Stimulated activated CD8-positive, alpha-beta memory T cell treated with anti-CD3 and anti-CD28 coated beads, Interleukin-15, amount 100 ng/mL, for 4 hours (primary cell): ENCODE measurements around the gene GNAO1.
"Not testable (repeated sequence)": the region's sequence is repeated elsewhere in the genome, so short reads cannot be mapped to it uniquely, and the experiment has no call there.

Experiments
- DNase-seq, 2 donors: peaks; one replicate each; pipeline ENCODE4 v3.0.0-alpha.2; 2020; ENCODE audit warnings: low read depth in 2 of 2

The GNAO1 gene

DNA sequence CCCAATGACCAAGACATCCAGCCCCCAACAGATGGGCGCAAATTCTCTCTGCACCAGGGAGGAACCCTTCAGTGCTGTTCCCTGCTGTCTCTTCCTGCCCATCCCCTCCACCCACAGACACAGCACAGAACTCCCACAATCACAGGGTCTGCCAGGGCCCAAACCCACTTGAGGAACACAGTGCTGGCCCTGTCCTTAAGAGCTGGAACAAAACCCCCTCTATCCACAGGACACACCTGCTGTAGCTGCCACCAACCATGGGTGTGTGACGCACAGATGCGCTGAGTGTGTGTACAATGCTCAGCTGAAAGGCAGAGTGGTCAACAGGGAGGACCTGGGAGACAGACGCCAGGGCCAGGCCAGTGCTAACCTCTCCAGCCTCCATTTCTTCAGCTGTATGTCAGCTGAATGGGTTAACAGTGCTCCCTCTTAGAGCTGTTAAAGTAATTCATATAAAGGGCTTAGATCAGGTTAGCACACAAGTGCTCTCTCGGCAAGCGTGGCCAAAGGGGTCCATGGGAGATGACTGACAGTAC lies 172.0 kb downstream of the GNAO1 start:
- DNase-seq, result no peak

- no peak for DNase-seq
Measured at GRCh38 chr16:56363781-56364565, 172.7 kb downstream of the GNAO1 start.

- no peak for DNase-seq
Measured at GRCh38 chr16:56364865-56365264, 173.6 kb downstream of the GNAO1 start.

GRCh38 chr16:56365552-56365951 lies 174.3 kb downstream of the GNAO1 start:
- no peak for DNase-seq

- DNase-seq, result no peak
Measured at GRCh38 chr16:56366945-56367344, 175.7 kb downstream of the GNAO1 start.

DNA sequence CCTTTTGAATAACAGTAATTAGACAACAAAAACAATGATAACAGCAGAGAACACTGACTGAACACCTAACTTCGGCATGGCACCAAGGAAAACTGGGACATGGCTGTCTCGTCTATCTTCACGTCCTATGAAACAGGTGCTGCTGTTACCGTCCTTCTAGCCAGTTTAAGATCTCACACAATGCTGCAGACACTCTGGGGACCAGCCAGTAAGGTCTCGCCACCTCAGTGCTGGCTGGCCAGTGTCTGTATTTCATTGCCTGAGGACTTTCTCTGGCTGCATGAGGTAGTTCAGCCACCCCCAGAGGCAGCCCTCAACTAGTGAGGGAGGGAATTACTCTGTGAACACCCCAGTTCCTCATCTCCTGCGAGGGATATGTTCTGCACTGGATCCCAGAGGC lies 176.5 kb downstream of the GNAO1 start:
- no peak for DNase-seq

GRCh38 chr16:56368545-56368944 lies 177.3 kb downstream of the GNAO1 start:
- DNase-seq, result no peak

GRCh38 chr16:56369202-56369601 lies 177.9 kb downstream of the GNAO1 start:
- no peak for DNase-seq

DNA sequence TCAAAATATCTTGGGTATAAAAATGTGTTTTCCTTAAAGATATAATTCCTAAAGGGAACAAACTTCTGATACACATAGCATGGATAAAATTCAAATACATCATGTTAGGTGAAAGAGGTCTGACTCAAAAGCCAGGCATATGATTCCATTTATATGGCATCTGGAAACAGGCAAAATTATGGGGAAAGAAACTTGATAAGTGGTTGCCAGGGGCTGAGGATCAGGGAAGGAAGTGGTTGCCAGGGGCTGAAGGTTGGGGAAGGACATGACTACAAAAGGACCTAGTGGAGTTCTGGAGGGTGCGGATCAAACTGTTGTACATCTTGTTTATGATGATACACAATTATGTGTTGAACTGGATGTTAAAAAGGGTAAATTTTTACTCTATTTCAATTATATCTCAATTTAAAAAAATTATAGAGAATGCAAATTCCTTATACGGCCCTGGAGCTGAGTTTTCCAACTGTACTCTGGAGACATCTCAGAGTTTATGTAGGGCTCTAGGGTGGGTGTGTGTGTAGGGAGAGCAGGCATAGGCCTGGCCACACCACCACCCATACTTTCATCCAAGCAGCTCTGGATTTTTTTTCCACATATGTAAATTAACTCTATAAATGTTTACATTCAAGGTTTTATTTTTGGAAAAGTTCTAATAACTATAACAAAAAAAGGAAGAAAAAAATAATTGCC lies 179.0 kb downstream of the GNAO1 start:
- no peak for DNase-seq

DNA sequence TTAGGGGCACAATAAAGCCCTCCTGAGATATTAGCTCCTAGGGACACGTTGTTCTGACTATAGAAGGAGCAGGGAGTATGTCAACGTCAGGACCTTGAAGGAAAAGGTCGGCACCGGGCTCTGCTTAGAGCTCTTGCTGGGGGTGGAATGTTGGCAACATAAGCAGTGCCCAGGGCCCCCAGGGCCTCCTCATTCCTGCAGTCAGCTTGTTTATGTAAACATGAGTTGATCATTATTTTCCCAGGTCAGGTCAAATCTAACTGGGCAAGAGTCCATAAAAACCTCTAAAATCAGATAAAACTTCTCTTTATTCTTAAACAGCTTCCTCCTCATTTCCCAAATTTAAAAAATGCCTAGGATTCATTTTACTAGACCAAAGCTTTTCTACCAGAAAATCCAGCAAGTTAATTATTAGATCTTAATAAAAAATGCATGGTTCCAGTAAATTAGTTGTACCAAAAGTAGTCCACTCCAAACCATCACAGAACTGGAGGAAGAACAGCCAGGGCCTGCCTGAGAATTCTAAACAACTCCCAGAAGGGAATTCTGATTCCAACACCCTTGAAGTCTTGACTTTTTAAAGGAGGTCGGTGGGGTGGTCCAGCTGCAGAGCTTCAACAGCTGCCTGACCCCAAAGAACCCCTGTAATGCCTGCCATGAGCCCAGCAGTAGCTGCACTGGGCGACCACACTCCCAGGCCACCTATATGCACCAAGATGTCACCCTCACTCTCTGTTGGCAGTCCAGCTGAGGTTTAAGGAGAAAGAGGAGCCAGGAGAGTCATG lies 179.8 kb downstream of the GNAO1 start:
- no peak for DNase-seq

DNA sequence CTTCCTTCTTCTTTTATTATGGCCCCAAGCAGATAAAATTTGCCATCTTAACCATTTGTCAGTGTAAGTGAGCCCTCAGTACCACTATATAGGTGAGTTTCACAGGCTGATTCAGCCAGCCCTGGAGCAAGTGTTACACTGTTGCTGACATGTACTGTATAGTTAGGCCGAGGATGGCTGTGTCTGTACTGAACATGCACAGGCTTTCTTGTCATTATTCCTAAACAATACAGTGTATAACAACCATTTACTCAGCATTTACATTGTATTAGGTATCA lies 180.3 kb downstream of the GNAO1 start:
- DNase-seq, result no peak

DNA sequence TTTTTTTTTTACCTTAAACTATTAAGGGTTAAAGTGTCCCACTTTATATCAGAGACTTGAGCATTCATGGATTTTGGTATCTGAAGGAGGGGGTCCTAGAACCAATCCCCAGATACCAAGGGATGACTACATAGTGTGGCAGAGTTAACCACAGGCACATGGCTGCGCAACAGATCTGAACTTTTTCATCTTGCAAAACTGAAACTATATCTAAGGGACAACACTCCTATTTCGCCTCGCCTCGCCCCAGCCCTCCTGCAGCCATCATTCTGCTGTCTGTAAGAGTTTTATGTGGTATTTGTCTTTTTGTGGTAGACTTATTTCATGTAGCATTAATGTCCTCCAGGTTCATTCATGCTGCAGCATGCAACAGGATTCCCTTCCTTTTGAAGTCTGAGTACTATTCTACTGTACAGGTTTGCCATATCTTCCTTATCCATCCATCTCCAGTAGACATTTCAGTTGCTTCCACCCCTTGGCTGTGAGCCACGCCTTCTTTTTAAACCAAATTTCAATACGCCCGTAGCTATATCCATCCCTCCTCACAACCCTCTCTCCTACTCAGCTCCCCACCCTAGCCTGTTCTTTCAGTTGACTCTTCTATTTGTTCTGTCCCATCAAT lies 180.8 kb downstream of the GNAO1 start:
- no peak for DNase-seq

DNA sequence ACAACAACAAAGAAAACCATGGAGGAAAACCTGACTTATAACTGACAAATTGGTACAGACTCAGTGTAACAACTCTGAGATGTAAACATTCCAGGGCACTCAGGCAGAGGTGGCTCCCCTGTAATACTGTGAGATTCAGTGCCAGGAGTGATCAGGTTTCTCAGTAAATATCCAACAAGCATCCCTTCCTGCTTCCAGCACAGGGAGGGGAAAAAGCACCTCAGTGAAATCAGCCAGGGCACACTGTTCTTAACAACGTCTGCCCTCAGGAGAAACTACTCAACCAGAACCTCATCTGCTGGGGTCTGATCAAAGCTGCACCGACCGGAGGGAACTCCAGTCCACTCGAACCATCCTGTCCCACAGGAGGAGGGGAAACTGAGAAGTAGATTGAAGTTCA lies 181.7 kb downstream of the GNAO1 start:
- no peak for DNase-seq

GRCh38 chr16:56375792-56376191 lies 184.5 kb downstream of the GNAO1 start:
- not testable (repeated sequence) for DNase-seq

DNA sequence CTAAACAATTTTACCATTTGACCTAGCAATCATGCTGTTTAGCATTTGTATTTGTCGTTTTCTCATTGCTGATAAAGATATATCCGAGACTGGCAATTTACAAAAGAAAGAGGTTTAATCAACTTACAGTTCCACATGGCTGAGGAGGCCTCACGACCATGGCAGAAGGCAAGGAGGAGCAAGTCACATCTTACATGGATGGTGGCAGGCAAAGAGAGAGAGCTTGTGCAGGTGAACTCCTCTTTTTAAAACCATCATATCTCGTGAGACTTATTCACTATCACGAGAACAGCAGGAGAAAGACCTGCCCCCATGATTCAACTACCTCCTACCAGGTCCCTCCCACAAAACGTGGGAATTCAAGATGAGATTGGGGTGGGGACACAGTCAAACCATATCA lies 187.8 kb downstream of the GNAO1 start:
- not testable (repeated sequence) for DNase-seq

- DNase-seq, result not testable (repeated sequence)
Measured at GRCh38 chr16:56380778-56381485, 189.6 kb downstream of the GNAO1 start.

- DNase-seq, result no peak
Measured at GRCh38 chr16:56382459-56382858, 191.2 kb downstream of the GNAO1 start.

GRCh38 chr16:56382901-56383355 lies 191.6 kb downstream of the GNAO1 start:
- no peak for DNase-seq

DNA sequence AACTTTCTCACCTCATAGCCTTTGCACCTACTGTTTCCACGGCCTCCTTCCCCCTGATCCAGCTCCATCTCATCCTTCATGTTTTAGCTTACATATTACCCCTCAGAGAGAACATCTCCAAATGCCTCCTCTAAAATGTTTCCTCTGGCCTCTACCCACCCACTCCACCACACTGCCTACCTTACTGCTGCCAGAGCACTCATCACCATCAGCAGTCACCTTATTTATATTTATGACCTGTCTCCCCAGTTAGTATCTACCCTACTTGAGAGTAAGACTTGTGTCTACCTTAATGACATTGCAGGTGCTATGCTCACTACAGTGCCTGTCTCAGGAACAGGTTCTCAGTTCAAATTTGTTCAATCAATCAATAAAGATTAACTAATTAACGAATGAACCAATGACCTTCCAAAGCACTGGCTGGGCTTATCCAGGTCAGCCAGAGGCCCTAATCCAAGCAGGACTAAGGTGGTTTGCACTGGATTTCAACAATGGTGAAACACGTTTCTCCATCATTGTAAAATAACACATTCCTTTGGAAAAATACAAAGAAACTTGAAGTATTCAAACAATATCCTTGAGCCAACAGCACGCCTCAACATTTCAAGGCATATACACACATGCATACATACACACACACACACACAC lies 192.9 kb downstream of the GNAO1 start:
- DNase-seq, result no peak

GRCh38 chr16:56387396-56387795 lies 196.1 kb downstream of the GNAO1 start:
- DNase-seq, result no peak

DNA sequence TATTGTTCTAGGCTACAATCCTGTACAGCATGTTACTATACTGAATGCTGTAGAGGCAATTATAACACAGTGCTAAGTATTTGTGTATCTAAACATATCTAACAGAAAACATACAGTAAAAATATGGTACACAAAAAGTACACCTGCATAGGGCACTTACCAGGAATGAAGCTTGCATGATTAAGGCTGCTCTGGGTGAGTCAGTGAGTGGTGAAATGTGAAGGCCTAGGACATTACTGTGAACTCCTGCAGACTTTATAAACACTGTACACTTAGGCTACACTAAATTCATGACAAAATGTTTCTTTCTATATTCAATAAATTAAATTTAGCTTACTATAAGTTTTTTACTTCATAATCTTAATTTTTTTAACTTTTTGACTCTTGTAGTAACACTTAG lies 196.9 kb downstream of the GNAO1 start:
- no peak for DNase-seq
